ENCODE data around the gene FCAMR.

FCAMR gene, protein sequence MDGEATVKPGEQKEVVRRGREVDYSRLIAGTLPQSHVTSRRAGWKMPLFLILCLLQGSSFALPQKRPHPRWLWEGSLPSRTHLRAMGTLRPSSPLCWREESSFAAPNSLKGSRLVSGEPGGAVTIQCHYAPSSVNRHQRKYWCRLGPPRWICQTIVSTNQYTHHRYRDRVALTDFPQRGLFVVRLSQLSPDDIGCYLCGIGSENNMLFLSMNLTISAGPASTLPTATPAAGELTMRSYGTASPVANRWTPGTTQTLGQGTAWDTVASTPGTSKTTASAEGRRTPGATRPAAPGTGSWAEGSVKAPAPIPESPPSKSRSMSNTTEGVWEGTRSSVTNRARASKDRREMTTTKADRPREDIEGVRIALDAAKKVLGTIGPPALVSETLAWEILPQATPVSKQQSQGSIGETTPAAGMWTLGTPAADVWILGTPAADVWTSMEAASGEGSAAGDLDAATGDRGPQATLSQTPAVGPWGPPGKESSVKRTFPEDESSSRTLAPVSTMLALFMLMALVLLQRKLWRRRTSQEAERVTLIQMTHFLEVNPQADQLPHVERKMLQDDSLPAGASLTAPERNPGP

GRCh38 chr1:206970446-206970845, at the start of gene FCAMR:
FCAMR (minus strand) TSS chr1:206970460; CDS start chr1:206970125, 335 bp downstream.
- H3K4me3 ChIP-seq (ENCODE audit: low read length): no peak within 1 kb of the TSS
- no peak for DNase-seq (ENCODE audit: low read depth)
- no peak for TF ChIP-seq CTCF (conservative IDR thresholded peaks at IDR 0.05; ENCODE audit: low read depth, low read length)

DNA sequence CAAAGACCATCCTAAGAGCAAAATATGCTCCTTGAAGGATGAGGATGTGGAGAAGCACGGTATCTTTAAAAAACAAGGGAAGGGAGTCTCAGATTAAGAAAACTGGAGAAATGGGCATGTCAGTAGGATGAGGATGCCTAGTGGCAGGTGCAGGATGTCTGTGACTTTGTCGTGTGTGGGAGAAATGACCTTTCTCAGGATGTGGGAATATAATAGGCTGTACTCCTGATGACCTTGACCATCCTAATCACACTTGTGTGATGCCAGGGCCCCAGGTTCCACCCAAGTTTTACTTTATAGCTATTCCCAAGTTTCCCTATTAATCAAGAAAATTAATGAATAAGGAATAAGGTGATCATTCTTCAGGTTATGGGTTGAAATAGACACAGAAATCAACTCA, 49.4 kb upstream of the FCAMR start:
- TF ChIP-seq CTCF (conservative IDR thresholded peaks at IDR 0.05; ENCODE audit: low read depth, low read length): no peak
- no peak for DNase-seq (ENCODE audit: low read depth)
- no peak overlapping the region for H3K4me3 ChIP-seq (ENCODE audit: low read length)

GRCh38 chr1:207019161-207019560, 48.9 kb upstream of the FCAMR start:
- H3K4me3 ChIP-seq (ENCODE audit: low read length): no peak overlapping the region
- no peak for TF ChIP-seq CTCF (conservative IDR thresholded peaks at IDR 0.05; ENCODE audit: low read depth, low read length)
- DNase-seq (ENCODE audit: low read depth): no peak

DNA sequence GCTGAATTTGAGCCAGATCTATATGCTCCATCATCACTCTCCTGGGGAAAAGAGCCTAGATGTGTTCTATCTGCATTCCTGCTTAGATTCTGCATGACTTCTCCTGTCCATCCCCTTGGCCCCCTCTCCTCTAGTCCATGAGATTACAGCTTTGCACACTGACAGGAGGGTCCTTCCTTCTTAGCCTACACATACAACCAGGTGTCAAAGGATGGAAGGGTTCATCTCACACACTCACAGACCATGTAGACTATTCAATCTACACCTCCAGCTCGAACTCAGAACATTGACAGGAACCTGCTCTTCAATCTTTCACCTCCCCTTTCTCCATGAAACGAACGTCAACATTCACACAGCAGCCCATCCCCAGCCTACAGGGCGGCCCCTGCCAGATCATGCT, 48.4 kb upstream of the FCAMR start:
- no peak overlapping the region for H3K4me3 ChIP-seq (ENCODE audit: low read length)
- no peak for DNase-seq (ENCODE audit: low read depth)
- TF ChIP-seq CTCF (conservative IDR thresholded peaks at IDR 0.05; ENCODE audit: low read depth, low read length): no peak

DNA sequence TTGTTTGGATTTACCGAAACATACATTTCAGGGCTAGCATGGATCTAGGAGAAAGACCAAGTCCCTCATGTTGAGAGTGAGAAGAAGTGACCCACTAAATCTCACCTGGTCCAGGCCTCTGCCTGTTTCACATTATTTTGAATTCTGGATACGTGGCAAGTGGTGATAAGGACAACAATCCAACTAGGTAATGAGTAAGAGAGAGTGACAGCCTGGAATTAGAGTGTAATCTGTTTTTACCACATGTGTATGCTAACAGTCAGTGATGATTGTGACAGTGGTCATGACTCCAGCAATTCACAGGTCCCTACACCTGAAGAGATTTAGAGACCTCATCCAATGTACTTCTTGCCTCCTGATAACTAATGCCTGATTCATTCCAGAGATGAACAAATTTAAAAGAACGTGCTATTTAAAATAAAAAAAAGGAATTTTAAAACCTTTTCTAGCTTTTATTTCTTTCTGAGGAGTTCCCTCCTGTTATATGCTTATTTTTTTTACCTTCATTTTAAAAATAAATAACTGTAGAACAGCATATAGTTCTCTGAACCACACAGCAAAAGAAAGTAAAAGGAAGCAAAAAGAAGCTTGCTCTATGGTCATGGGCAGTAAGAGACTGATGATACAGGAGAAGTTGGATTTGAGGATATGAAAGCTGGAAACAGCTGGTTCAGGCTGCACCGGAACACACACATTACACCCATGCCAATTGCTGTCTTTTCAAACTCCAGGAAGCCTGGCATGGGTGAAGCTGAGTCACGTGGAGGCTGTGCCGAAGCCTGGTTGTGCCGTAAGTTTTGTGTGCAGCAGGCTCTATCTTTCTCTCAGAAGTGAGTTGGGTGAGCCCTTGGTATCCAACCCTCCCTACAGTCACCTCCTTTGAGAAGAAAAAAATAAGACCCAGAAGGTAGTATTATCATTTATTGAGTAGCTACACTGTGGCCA, 47.6 kb upstream of the FCAMR start:
- no peak for DNase-seq (ENCODE audit: low read depth)
- no peak overlapping the region for H3K4me3 ChIP-seq (ENCODE audit: low read length)
- no peak for TF ChIP-seq CTCF (conservative IDR thresholded peaks at IDR 0.05; ENCODE audit: low read depth, low read length)

DNA sequence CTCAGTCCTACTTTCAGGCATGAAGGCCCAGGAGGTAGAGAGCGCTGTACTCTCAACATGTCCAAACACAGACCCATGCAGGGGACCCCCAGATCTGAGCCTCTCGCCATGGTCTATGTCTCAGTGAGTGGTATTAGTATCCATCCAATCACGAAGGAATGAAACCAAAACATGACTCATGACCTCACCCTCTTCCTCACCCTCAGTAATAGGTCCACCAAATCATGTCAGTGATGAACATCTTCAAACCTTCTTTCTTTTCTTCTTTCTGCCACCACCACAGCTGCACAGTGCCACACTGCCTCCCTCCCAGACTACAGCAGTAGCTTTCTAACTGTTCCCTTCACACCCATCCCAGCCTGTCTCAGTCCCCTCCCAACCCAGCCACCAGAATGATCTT, 45.5 kb upstream of the FCAMR start:
- no peak for TF ChIP-seq CTCF (conservative IDR thresholded peaks at IDR 0.05; ENCODE audit: low read depth, low read length)
- no peak for DNase-seq (ENCODE audit: low read depth)

More for the DNA sequence above, 45.5 kb upstream of the FCAMR start:
- no peak overlapping the region for H3K4me3 ChIP-seq (ENCODE audit: low read length)
